HEK293 (cell line): ENCODE data around the gene DUSP14.

Experiments used
- MYNN ChIP-seq: fragments of 450-650 bp; formaldehyde crosslinking; IDR thresholded peaks from 2 replicates; pipeline ENCODE4 v1.5.1; 2016; ENCODE audit warnings: missing biosample characterization, missing genetic modification characterization, borderline replicate concordance
- PATZ1 ChIP-seq: fragments of 450-650 bp; formaldehyde crosslinking; IDR thresholded peaks from 2 replicates; pipeline ENCODE4 v1.5.1; 2016; ENCODE audit warnings: missing biosample characterization, missing genetic modification characterization
- PRDM1 ChIP-seq: fragments of 450-650 bp; formaldehyde crosslinking; IDR thresholded peaks from 2 replicates; pipeline ENCODE4; 2016; ENCODE audit warnings: missing biosample characterization, missing genetic modification characterization
- ZBTB44 ChIP-seq: fragments of 450-650 bp; IDR thresholded peaks from 2 replicates; pipeline ENCODE4 v1.5.1; 2018; ENCODE audit warnings: missing biosample characterization, mild to moderate bottlenecking, missing genetic modification characterization
- ZBTB7A ChIP-seq: fragments of 450-650 bp; formaldehyde crosslinking; IDR thresholded peaks from 2 replicates; pipeline ENCODE4 v1.5.1; 2016; ENCODE audit warnings: low read depth, missing biosample characterization, missing genetic modification characterization
- ZNF184 ChIP-seq: fragments of 450-650 bp; IDR thresholded peaks from 2 replicates; pipeline ENCODE4 v1.5.1; 2018; ENCODE audit warnings: missing biosample characterization, mild to moderate bottlenecking, missing genetic modification characterization
- ZNF24 ChIP-seq: fragments of 450-650 bp; formaldehyde crosslinking; IDR thresholded peaks from 2 replicates; pipeline ENCODE4 v1.5.1; 2016; ENCODE audit warnings: missing biosample characterization, missing genetic modification characterization
- TF ChIP-seq, protein P1 (sequence below): fragments of 450-650 bp; formaldehyde crosslinking; IDR thresholded peaks from 2 replicates; pipeline ENCODE4 v1.5.1; 2016; ENCODE audit warnings: missing biosample characterization, missing genetic modification characterization
- TF ChIP-seq, protein P2 (sequence below): fragments of 450-650 bp; formaldehyde crosslinking; conservative IDR thresholded peaks from 2 replicates; pipeline ENCODE4 v1.5.1; 2016; ENCODE audit warnings: low read depth, missing biosample characterization, missing genetic modification characterization

GRCh38 chr17:37551788-37552187 is 62.1 kb downstream of the DUSP14 start:
- TF ChIP-seq, protein P1, sequence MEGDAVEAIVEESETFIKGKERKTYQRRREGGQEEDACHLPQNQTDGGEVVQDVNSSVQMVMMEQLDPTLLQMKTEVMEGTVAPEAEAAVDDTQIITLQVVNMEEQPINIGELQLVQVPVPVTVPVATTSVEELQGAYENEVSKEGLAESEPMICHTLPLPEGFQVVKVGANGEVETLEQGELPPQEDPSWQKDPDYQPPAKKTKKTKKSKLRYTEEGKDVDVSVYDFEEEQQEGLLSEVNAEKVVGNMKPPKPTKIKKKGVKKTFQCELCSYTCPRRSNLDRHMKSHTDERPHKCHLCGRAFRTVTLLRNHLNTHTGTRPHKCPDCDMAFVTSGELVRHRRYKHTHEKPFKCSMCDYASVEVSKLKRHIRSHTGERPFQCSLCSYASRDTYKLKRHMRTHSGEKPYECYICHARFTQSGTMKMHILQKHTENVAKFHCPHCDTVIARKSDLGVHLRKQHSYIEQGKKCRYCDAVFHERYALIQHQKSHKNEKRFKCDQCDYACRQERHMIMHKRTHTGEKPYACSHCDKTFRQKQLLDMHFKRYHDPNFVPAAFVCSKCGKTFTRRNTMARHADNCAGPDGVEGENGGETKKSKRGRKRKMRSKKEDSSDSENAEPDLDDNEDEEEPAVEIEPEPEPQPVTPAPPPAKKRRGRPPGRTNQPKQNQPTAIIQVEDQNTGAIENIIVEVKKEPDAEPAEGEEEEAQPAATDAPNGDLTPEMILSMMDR, result no peak
- TF ChIP-seq ZBTB44 (tag by site-specific recombination) (no peak), PRDM1 (tag by site-specific recombination) (no peak), ZNF184 (tag by site-specific recombination) (no peak), ZBTB7A (tag by site-specific recombination) (no peak), ZNF24 (tag by site-specific recombination) (no peak), PATZ1 (tag by site-specific recombination) (no peak), MYNN (tag by site-specific recombination) (no peak)
- TF ChIP-seq, protein P2, sequence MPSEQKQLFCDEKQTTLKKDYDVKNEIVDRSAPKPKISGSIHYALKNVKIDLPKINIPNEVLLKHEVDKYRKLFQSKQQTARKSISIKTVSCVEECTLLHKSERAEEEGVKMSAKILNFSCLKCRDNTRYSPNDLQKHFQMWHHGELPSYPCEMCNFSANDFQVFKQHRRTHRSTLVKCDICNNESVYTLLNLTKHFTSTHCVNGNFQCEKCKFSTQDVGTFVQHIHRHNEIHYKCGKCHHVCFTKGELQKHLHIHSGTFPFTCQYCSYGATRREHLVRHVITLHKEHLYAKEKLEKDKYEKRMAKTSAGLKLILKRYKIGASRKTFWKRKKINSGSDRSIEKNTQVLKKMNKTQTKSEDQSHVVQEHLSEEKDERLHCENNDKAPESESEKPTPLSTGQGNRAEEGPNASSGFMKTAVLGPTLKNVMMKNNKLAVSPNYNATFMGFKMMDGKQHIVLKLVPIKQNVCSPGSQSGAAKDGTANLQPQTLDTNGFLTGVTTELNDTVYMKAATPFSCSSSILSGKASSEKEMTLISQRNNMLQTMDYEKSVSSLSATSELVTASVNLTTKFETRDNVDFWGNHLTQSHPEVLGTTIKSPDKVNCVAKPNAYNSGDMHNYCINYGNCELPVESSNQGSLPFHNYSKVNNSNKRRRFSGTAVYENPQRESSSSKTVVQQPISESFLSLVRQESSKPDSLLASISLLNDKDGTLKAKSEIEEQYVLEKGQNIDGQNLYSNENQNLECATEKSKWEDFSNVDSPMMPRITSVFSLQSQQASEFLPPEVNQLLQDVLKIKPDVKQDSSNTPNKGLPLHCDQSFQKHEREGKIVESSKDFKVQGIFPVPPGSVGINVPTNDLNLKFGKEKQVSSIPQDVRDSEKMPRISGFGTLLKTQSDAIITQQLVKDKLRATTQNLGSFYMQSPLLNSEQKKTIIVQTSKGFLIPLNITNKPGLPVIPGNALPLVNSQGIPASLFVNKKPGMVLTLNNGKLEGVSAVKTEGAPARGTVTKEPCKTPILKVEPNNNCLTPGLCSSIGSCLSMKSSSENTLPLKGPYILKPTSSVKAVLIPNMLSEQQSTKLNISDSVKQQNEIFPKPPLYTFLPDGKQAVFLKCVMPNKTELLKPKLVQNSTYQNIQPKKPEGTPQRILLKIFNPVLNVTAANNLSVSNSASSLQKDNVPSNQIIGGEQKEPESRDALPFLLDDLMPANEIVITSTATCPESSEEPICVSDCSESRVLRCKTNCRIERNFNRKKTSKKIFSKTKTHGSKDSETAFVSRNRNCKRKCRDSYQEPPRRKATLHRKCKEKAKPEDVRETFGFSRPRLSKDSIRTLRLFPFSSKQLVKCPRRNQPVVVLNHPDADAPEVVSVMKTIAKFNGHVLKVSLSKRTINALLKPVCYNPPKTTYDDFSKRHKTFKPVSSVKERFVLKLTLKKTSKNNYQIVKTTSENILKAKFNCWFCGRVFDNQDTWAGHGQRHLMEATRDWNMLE (tag by site-specific recombination), result no peak
